Activated CD8-positive, alpha-beta T cell treated with anti-CD3 and anti-CD28 coated beads for 36 hours (primary cell): ENCODE data around the gene SPACDR. TPM values are rescaled to one million over a fixed set of nuclear protein-coding genes. Genes with fewer than 3 reads are reported as not detected.

Source experiments
- ATAC-seq: fragments of 200-7000 bp; cut with Tn5 transposase; one replicate; pipeline ENCODE4 v1.10.0; 2021; ENCODE audit warnings: mild to moderate bottlenecking, moderate library complexity
- CTCF ChIA-PET: fragments of 350-600 bp; sonication (Branson Sonifier 250); formaldehyde crosslinking; loops from one replicate; lab custom pipeline; 2021; ENCODE audit warnings: antibody characterized with exemption; lab: Charles Lee
- POLR2A ChIA-PET: fragments of 350-600 bp; sonication (Branson Sonifier 250); formaldehyde crosslinking; loops from one replicate; lab custom pipeline; 2021; ENCODE audit warnings: antibody characterized with exemption; lab: Charles Lee
- DNase-seq: peaks from one replicate; pipeline ENCODE4 v3.0.0-alpha.2; 2020
- H3K27ac Mint-ChIP-seq: one replicate; pipeline ENCODE4 v1.8.0; 2021; ENCODE audit warnings: mild to moderate bottlenecking, mixed read lengths
- H3K27me3 Mint-ChIP-seq: one replicate; pipeline ENCODE4 v1.8.0; 2021; ENCODE audit warnings: mixed read lengths
- H3K36me3 Mint-ChIP-seq: one replicate; pipeline ENCODE4 v1.8.0; 2021; ENCODE audit warnings: low read depth, mixed read lengths
- H3K4me1 Mint-ChIP-seq: one replicate; pipeline ENCODE4 v1.8.0; 2021; ENCODE audit warnings: low read depth, mixed read lengths
- H3K4me3 Mint-ChIP-seq: one replicate; pipeline ENCODE4 v1.8.0; 2021; ENCODE audit warnings: mild to moderate bottlenecking, moderate library complexity, mixed read lengths
- H3K9me3 Mint-ChIP-seq: one replicate; pipeline ENCODE4 v1.8.0; 2021; ENCODE audit warnings: mixed read lengths
- intact Hi-C: fragments of 100-400 bp; cut with micrococcal nuclease; formaldehyde crosslinking; loops from one replicate; pipeline ENCODE4 v1.10.0; 2022
- total RNA-seq, 2 experiments: library from RNA; stranded (reverse); gene quantifications; one replicate each; pipeline ENCODE4 v1.2.3, GENCODE V29; 2021
- TF ChIP-seq, protein P1 (sequence below): fragments of 200-600 bp; IDR thresholded peaks from one replicate; pipeline ENCODE4 v1.8.0; 2022; ENCODE audit warnings: antibody characterized with exemption, mild to moderate bottlenecking

The SPACDR gene
- total RNA-seq, 2 experiments from 2014 or later = 3.7 to 4.6 TPM

DNA sequence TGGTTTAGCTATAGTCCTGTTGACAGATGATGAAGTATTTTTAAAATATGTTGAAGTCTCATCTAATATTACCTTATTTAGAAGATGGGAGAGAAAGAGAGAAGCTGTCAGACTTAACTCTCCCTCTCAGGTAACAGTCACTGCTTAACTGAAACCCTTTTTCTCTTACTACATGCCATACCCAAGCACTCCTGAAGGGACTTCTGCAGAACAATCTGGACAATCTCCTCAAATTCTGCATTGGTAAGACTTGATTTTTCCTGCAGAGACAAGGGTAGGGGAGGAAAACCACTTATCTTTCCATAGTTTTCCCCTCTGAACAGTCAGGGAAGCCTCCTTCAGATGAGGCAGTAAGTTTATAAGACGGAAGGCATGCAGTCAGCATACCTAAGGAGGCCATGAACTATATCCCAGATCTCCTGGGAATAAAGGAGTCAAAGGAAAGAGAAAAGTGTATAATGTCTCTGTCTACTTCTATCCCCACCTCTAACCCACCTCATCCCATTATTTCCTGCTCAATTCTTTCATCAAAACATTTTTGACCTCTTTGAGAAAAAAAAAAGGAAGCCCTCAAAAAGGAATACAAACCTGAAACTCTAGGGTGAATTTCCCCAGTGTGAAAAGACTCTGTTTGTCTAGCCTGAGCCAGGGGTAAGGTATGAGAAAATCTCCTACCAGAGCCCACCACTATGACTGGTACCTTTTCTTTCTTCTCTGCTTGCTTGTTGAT lies 45.0 kb downstream of the SPACDR start:
- ATAC-seq (no peak), DNase-seq (no peak)
- TF ChIP-seq, protein P1, sequence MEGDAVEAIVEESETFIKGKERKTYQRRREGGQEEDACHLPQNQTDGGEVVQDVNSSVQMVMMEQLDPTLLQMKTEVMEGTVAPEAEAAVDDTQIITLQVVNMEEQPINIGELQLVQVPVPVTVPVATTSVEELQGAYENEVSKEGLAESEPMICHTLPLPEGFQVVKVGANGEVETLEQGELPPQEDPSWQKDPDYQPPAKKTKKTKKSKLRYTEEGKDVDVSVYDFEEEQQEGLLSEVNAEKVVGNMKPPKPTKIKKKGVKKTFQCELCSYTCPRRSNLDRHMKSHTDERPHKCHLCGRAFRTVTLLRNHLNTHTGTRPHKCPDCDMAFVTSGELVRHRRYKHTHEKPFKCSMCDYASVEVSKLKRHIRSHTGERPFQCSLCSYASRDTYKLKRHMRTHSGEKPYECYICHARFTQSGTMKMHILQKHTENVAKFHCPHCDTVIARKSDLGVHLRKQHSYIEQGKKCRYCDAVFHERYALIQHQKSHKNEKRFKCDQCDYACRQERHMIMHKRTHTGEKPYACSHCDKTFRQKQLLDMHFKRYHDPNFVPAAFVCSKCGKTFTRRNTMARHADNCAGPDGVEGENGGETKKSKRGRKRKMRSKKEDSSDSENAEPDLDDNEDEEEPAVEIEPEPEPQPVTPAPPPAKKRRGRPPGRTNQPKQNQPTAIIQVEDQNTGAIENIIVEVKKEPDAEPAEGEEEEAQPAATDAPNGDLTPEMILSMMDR = no peak
- Mint-ChIP-seq H3K36me3 (no peaks in the 10 kb centered on the region), H3K4me3 (no peak overlapping the region), H3K27ac (no peak overlapping the region), H3K4me1 (peaks cover 4% of the 10 kb centered on the region), H3K27me3 (no peaks in the 10 kb centered on the region), H3K9me3 (no peaks in the 10 kb centered on the region)
- ChIA-PET CTCF (interaction anchor here (6.2 kb wide), 1 partner anchor 12 kb away, joined by 34 read pairs; no protein-coding TSS in a partner anchor), POLR2A (no interaction called here)
- intact Hi-C loops = no loop called here

DNA sequence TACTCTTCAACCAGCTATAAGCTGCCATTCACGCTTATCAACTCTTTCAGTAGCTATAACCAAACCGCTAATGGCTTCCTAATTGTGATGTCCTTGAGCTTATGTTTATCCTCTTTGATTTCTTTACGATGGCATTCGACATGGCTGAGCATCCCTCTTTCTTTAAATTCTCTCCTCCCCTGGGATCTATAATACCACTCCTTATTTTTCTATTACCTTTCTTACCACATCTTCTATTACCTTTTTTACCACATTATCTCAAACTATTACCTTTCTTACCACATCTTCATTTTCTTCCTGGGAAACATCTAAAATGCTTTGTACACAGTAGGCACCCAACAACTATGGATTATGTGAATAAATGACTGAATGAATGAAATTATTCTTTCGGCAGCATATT lies 48.6 kb downstream of the SPACDR start:
- intact Hi-C loops = no loop called here

DNA sequence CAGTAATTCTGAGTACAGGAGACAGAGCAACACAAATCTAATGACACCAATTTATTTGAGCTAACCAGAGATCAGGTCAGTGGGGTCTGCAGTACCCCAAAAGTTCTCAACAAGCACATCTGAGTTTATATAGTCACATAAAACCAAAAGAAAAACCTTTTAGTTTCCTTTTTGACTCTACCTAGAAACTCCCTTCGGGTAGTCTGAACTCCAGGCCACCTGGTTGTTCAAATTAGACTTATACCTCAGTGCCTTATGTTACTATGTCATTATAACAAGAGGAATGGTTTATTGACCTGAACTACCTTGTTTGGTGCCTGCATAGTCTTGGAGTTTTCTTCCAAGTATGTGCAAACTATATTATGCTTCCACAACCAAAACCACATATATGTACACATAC lies 50.2 kb downstream of the SPACDR start:
- no peak for ATAC-seq
- no peaks in the 10 kb centered on the region for H3K36me3 Mint-ChIP-seq
- no peaks in the 10 kb centered on the region for H3K9me3 Mint-ChIP-seq
- DNase-seq = no peak
- no peak overlapping the region for H3K4me3 Mint-ChIP-seq
- intact Hi-C loops = no loop called here
- H3K4me1 Mint-ChIP-seq = no peaks in the 10 kb centered on the region
- TF ChIP-seq, protein P1 = no peak
- no peak overlapping the region for H3K27ac Mint-ChIP-seq
- no peaks in the 10 kb centered on the region for H3K27me3 Mint-ChIP-seq
- ChIA-PET CTCF (interaction anchor here (0.7 kb wide), 1 partner anchor 281 kb away, joined by 3 read pairs; no protein-coding TSS in a partner anchor), POLR2A (interaction anchor here (0.8 kb wide), 1 partner anchor 13 kb away, joined by 4 read pairs; no protein-coding TSS in a partner anchor)

More for the DNA sequence above, 48.6 kb downstream of the SPACDR start:
- H3K36me3 Mint-ChIP-seq = no peaks in the 10 kb centered on the region
- ATAC-seq (no peak), DNase-seq (no peak)
- TF ChIP-seq, protein P1 = no peak
- POLR2A ChIA-PET = interaction anchor here (0.9 to 1.1 kb wide), 2 partner anchors 10 to 13 kb away, joined by 3 read pairs; partner anchors contain the start of gene ZCWPW1
- no peak overlapping the region for H3K4me3 Mint-ChIP-seq
- CTCF ChIA-PET = interaction anchor here (1.0 to 2.3 kb wide), 3 partner anchors 8 to 283 kb away, joined by 4 to 16 read pairs (median 5); no protein-coding TSS in a partner anchor
- no peak overlapping the region for H3K27ac Mint-ChIP-seq
- no peaks in the 10 kb centered on the region for H3K27me3 Mint-ChIP-seq
- H3K4me1 Mint-ChIP-seq = peaks cover 4% of the 10 kb centered on the region
- H3K9me3 Mint-ChIP-seq = no peaks in the 10 kb centered on the region

GRCh38 chr7:100413346-100413745 lies 50.7 kb downstream of the SPACDR start:
- H3K9me3 Mint-ChIP-seq = no peaks in the 10 kb centered on the region
- H3K4me1 Mint-ChIP-seq = no peaks in the 10 kb centered on the region
- H3K4me3 Mint-ChIP-seq = no peak overlapping the region
- H3K36me3 Mint-ChIP-seq = no peaks in the 10 kb centered on the region
- ChIA-PET POLR2A (interaction anchor here (1.5 kb wide), 1 partner anchor 42 kb away, joined by 4 read pairs; no protein-coding TSS in a partner anchor), CTCF (interaction anchor here (0.7 kb wide), 1 partner anchor 280 kb away, joined by 3 read pairs; no protein-coding TSS in a partner anchor)
- intact Hi-C loops = no loop called here
- H3K27me3 Mint-ChIP-seq = no peaks in the 10 kb centered on the region
- H3K27ac Mint-ChIP-seq = no peak overlapping the region
- no peak for ATAC-seq
- TF ChIP-seq, protein P1 = no peak
- no peak for DNase-seq

DNA sequence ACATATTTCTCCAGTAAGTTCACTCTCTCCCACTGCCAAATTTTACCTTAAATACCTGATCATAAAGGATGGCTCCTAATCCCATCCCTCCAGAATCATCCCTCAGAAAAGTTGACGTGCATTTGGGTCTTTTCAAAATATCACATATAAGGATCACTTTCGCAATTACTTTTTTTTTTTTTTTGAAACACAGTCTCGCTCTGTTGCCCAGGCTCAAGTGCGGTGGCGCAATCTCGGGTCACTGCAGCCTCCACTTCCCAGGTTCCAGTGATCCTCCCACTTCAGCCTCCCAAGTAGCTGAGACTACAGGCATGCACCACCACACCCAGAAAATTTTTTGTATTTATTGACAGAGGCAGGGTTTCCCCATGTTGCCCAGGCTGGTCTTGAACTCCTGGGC lies 53.0 kb downstream of the SPACDR start:
- ATAC-seq = no peak
- CTCF ChIA-PET = interaction anchor here (0.9 kb wide), 1 partner anchor 278 kb away, joined by 3 read pairs; no protein-coding TSS in a partner anchor
- Mint-ChIP-seq H3K4me3 (no peak overlapping the region), H3K9me3 (no peaks in the 10 kb centered on the region), H3K27me3 (no peaks in the 10 kb centered on the region), H3K36me3 (no peaks in the 10 kb centered on the region), H3K27ac (no peak overlapping the region), H3K4me1 (peaks cover 6% of the 10 kb centered on the region)
- DNase-seq = no peak
- TF ChIP-seq, protein P1 = no peak
- intact Hi-C loops = no loop called here
- POLR2A ChIA-PET = interaction anchor here (0.9 kb wide), 1 partner anchor 14 kb away, joined by 3 read pairs; no protein-coding TSS in a partner anchor
